H1 (cell line): ENCODE results near the gene SAA2. TPM values are rescaled to one million over a fixed set of nuclear protein-coding genes. Genes with fewer than 3 reads are reported as not detected.

Experiments
- GABPA ChIP-seq: IDR thresholded peaks from 2 replicates; pipeline ENCODE4 v1.6.1; 2011; ENCODE audit warnings: mild to moderate bottlenecking, low read length, moderate library complexity, borderline replicate concordance; ENCODE audit not compliant: insufficient read depth
- HDAC2 ChIP-seq, 2 experiments: fragments of 300-600 bp in 1 of 2; sonication (generic) in 1 of 2; IDR thresholded peaks; 2 replicates each; pipeline ENCODE4 v1.6.1; 2011 to 2012; ENCODE audit warnings: low read depth in 2 of 2, low read length in 2 of 2, mild to moderate bottlenecking in 2 of 2, moderate library complexity in 2 of 2, borderline replicate concordance in 1 of 2, inconsistent platforms in 1 of 2
- JUN ChIP-seq: IDR thresholded peaks from 2 replicates; pipeline ENCODE4 v1.6.1; 2011; ENCODE audit warnings: low read depth, mild to moderate bottlenecking, improper control_type of control experiment, low read length
- RXRA ChIP-seq: IDR thresholded peaks from 2 replicates; pipeline ENCODE4 v1.6.1; 2011; ENCODE audit warnings: low read depth, mild to moderate bottlenecking, low read length, moderate library complexity; ENCODE audit not compliant: insufficient read depth
- SIRT6 ChIP-seq: IDR thresholded peaks from one replicate; pipeline ENCODE4 v1.7.1; 2012; ENCODE audit warnings: low read length, inconsistent platforms
- polyA plus RNA-seq, 7 experiments: library from polyadenylated mRNA; depleted of rRNA in 3 of 7; stranded (reverse) in 5 of 7; unstranded in 2 of 7; fragments of >200 nt in 5 of 7; fragments of 200-250 nt in 2 of 7; gene quantifications; 1 replicate in 5 of 7; 2 replicates in 1 of 7; 4 replicates in 1 of 7; pipeline versions ENCODE4 v1.2.1 to v1.2.3, GENCODE V29; 2011 to 2013; ENCODE audit warnings: missing spikeins in 2 of 7, mixed read lengths in 2 of 7
- total RNA-seq: library from RNA; stranded (reverse); fragmentation: NEBNext Ultra II Directional; extraction: Animal tissue kit (Norgen Biotek cat#: 25700); gene quantifications from 2 replicates; pipeline ENCODE4 v1.2.1, GENCODE V29; 2021

SAA2 gene
- total and polyA plus RNA-seq, 2 of the 8 experiments (the other 6 are each of a cell fraction or from before 2014, with no cell fraction given): not detected

DNA sequence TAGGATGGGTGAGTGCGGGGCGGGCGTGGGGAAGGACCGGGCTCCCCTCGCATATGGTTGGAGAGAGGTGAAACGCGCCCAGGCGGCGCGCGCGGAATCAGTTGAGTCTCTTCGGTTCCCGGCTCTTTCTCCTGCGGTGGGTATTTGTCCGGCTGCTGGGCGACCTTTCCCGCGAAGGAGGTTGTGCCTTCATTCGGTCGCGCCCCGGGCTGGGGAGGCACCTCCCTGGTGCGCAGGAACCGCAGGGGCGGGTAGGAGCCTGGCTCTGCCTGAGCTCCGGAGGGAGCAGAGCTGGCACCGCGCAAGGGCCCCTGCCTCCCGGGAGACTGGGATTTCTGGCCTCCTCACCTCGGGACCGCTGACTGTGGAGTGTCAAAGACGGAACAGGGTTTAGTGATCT, 39.4 kb downstream of the SAA2 start (continued):
- TF ChIP-seq HDAC2 (IDR thresholded peaks at IDR 0.05; ENCODE audit: borderline replicate concordance in 1 of 2, low read depth in 2 of 2, low read length in 2 of 2) (no peak), GABPA (no peak), JUN (no peak), RXRA (no peak), SIRT6 (no peak)
